ENCODE data around the gene GFOD1.

GFOD1 gene

GRCh38 chr6:13315896-13316295 is 171.5 kb downstream of the GFOD1 start:
- DNase-seq (ENCODE audit: low spot score), result no peak

- no peak for DNase-seq (ENCODE audit: low spot score)
These were observed 172.6 kb downstream of the GFOD1 start for GRCh38 chr6:13314806-13315205.

- DNase-seq (ENCODE audit: low spot score), result no peak
These were observed 176.2 kb downstream of the GFOD1 start for GRCh38 chr6:13311155-13311554.

- DNase-seq (ENCODE audit: low spot score), result no peak
These were observed 179.1 kb downstream of the GFOD1 start for GRCh38 chr6:13308332-13308731.

Measured in GM03348 (cell line).